Right lobe of liver (tissue), 6 donors: ENCODE measurements around the gene CCN2. TPM values are rescaled to one million over a fixed set of nuclear protein-coding genes. Genes with fewer than 3 reads are reported as not detected.

ENCODE experiments used
- ATAC-seq, 4 donors: fragments of 200-7000 bp; cut with Tn5 transposase; one replicate each; pipeline ENCODE4 v1.9.1; 2020; ENCODE audit warnings: mild to moderate bottlenecking in 4 of 4, moderate library complexity in 4 of 4
- DNase-seq, 3 donors: peaks; one replicate each; pipeline ENCODE4 v3.0.0-alpha.2; 2020
- H3K27ac ChIP-seq, 3 donors: fragments of 200-600 bp; one replicate each; pipeline ENCODE4 v1.8.0; 2022
- H3K27me3 ChIP-seq, 2 donors: fragments of 200-600 bp; one replicate each; pipeline ENCODE4 v1.8.0; 2022
- H3K36me3 ChIP-seq, 4 donors: fragments of 200-600 bp; sonication (generic) in 1 of 4; one replicate each; pipeline versions ENCODE4 v1.5.1 to v1.8.0; 2017 to 2022; ENCODE audit warnings: control low read depth in 1 of 4
- H3K4me1 ChIP-seq, 4 donors: fragments of 200-600 bp; sonication (generic) in 1 of 4; one replicate each; pipeline versions ENCODE4 v1.5.1 to v1.8.0; 2017 to 2022; ENCODE audit warnings: control low read depth in 1 of 4
- H3K4me3 ChIP-seq, 3 donors: fragments of 200-600 bp; one replicate each; pipeline ENCODE4 v1.8.0; 2022
- H3K9me3 ChIP-seq, 4 donors: fragments of 200-600 bp; sonication (generic) in 1 of 4; one replicate each; pipeline versions ENCODE4 v1.5.1 to v1.8.0; 2017 to 2022; ENCODE audit warnings: control low read depth in 1 of 4
- CTCF ChIP-seq, 4 donors: fragments of 200-600 bp in 3 of 4; fragments of 450-650 bp in 1 of 4; IDR thresholded peaks; one replicate each; pipeline versions ENCODE4 v1.5.1 to v1.8.0; 2016 to 2022; ENCODE audit warnings: antibody characterized with exemption in 4 of 4, mild to moderate bottlenecking in 2 of 4
- POLR2A ChIP-seq: fragments of 450-650 bp; IDR thresholded peaks from one replicate; pipeline ENCODE4 v1.6.1; 2017; ENCODE audit warnings: antibody characterized with exemption, mild to moderate bottlenecking
- WGBS: methylation state at CpG from one replicate; pipeline ENCODE4 v1.1.6; 2018; ENCODE audit warnings: low coverage, low lambda C conversion rate; ENCODE audit not compliant: insufficient coverage; ENCODE audit errors: missing lambda C conversion rate; 5-methylcytosine and 5-hydroxymethylcytosine counted together
- intact Hi-C, 2 donors: fragments of 100-400 bp; cut with DNase I; formaldehyde crosslinking; loops; one replicate each; pipeline versions ENCODE4 v1.11.2 to v1.14.1; 2022
- total RNA-seq, 6 experiments: library from RNA; depleted of rRNA in 2 of 6; stranded (reverse); fragments of >200 nt in 2 of 6; fragmentation: NEBNext Ultra II Directional in 3 of 6; extraction: Animal tissue kit (Norgen Biotek cat#: 25700) in 3 of 6; gene quantifications; one replicate each; pipeline versions ENCODE4 v1.1.0 to v1.2.4, GENCODE V29; 2016 to 2023
- donor health status: DM: no; HTN: yes; CAD: no.
- donor health status: DM: no; HTN: no; CAD: no.
- donor health status: DM: no; HTN: no; CAD: no.
- donor health status: DM: no; HTN: yes; CAD: no.
- donor health status: DM: no; HTN: yes; CAD: no.

CCN2 gene
- total RNA-seq, 6 experiments from 2014 or later, result 3.4 to 82.9 (median 54.3) TPM

- Histone ChIP-seq H3K27ac (peak overlapping the region in 2 of 3 donors; percentile 75 to 83), H3K27me3 (no peaks in the 10 kb centered on the region), H3K9me3 (no peaks in the 10 kb centered on the region), H3K4me1 (peaks cover 0 to 12% (median 0%) of the 10 kb centered on the region in 4 donors), H3K4me3 (peak overlapping the region; percentile 61 to 66 (median 64)), H3K36me3 (peaks cover 0 to 7% (median 5%) of the 10 kb centered on the region in 4 donors)
- TF ChIP-seq CTCF (IDR thresholded peaks at IDR 0.05), result no peak
- TF ChIP-seq POLR2A, result no peak
- 66% methylated on average over 18 of the region's 18 CpGs for WGBS
- intact Hi-C loops, result no loop called here
- ATAC-seq (no peak), DNase-seq (no peak)
Measured at GRCh38 chr6:131948692-131949619, 2.2 kb downstream of the CCN2 start.

GRCh38 chr6:131947986-131948661, 3.0 kb downstream of the CCN2 start:
- ATAC-seq (no peak), DNase-seq (no peak)
- Histone ChIP-seq H3K4me1 (peaks cover 0 to 12% (median 0%) of the 10 kb centered on the region in 4 donors), H3K27me3 (no peaks in the 10 kb centered on the region), H3K9me3 (no peaks in the 10 kb centered on the region), H3K27ac (no peak overlapping the region), H3K4me3 (peak overlapping the region; percentile 61 to 66 (median 64)), H3K36me3 (peaks cover 0 to 7% (median 5%) of the 10 kb centered on the region in 4 donors)
- TF ChIP-seq POLR2A (no peak), CTCF (IDR thresholded peaks at IDR 0.05) (no peak)
- WGBS, result 63% methylated on average over 3 of the region's 3 CpGs
- intact Hi-C loops, result no loop called here

GRCh38 chr6:131946992-131947955, 3.9 kb downstream of the CCN2 start:
- peaks cover 0 to 12% (median 0%) of the 10 kb centered on the region in 4 donors for H3K4me1 ChIP-seq
- no peak for TF ChIP-seq CTCF (IDR thresholded peaks at IDR 0.05)
- no peak for TF ChIP-seq POLR2A
- peaks cover 0 to 7% (median 5%) of the 10 kb centered on the region in 4 donors for H3K36me3 ChIP-seq
- ATAC-seq (no peak), DNase-seq (no peak)
- H3K9me3 ChIP-seq, result no peaks in the 10 kb centered on the region
- H3K4me3 ChIP-seq, result no peak overlapping the region
- H3K27ac ChIP-seq, result no peak overlapping the region
- intact Hi-C loops, result no loop called here
- H3K27me3 ChIP-seq, result no peaks in the 10 kb centered on the region
- WGBS, result 48% methylated on average over 6 of the region's 6 CpGs

- Histone ChIP-seq H3K27me3 (no peaks in the 10 kb centered on the region), H3K27ac (no peak overlapping the region), H3K4me1 (peaks cover 0 to 8% (median 0%) of the 10 kb centered on the region in 4 donors), H3K4me3 (no peak overlapping the region), H3K9me3 (no peaks in the 10 kb centered on the region), H3K36me3 (peaks cover 0 to 7% (median 5%) of the 10 kb centered on the region in 4 donors)
- ATAC-seq, result no peak
- TF ChIP-seq POLR2A (no peak), CTCF (IDR thresholded peaks at IDR 0.05) (no peak)
- DNase-seq, result no peak
- intact Hi-C loops, result no loop called here
- WGBS, result 71% methylated on average over 3 of the region's 5 CpGs
Measured at GRCh38 chr6:131946404-131946991, 4.7 kb downstream of the CCN2 start.
